GM12875 (cell line): ENCODE measurements around the gene ARHGEF10L.
"Not testable (repeated sequence)": the region's sequence is repeated elsewhere in the genome, so short reads cannot be mapped to it uniquely, and the experiment has no call there.

Experiments
- H3K4me3 ChIP-seq: one replicate; pipeline ENCODE4 v1.5.1; 2011; ENCODE audit warnings: low read depth, low read length, control low read depth
- TF ChIP-seq, protein P1 (sequence below): IDR thresholded peaks from 2 replicates; pipeline ENCODE4 v1.5.1; 2011; ENCODE audit warnings: low read depth, mild to moderate bottlenecking, control low read depth, inconsistent platforms, low read length, moderate library complexity, borderline replicate concordance; ENCODE audit not compliant: insufficient read depth

ARHGEF10L gene, protein sequence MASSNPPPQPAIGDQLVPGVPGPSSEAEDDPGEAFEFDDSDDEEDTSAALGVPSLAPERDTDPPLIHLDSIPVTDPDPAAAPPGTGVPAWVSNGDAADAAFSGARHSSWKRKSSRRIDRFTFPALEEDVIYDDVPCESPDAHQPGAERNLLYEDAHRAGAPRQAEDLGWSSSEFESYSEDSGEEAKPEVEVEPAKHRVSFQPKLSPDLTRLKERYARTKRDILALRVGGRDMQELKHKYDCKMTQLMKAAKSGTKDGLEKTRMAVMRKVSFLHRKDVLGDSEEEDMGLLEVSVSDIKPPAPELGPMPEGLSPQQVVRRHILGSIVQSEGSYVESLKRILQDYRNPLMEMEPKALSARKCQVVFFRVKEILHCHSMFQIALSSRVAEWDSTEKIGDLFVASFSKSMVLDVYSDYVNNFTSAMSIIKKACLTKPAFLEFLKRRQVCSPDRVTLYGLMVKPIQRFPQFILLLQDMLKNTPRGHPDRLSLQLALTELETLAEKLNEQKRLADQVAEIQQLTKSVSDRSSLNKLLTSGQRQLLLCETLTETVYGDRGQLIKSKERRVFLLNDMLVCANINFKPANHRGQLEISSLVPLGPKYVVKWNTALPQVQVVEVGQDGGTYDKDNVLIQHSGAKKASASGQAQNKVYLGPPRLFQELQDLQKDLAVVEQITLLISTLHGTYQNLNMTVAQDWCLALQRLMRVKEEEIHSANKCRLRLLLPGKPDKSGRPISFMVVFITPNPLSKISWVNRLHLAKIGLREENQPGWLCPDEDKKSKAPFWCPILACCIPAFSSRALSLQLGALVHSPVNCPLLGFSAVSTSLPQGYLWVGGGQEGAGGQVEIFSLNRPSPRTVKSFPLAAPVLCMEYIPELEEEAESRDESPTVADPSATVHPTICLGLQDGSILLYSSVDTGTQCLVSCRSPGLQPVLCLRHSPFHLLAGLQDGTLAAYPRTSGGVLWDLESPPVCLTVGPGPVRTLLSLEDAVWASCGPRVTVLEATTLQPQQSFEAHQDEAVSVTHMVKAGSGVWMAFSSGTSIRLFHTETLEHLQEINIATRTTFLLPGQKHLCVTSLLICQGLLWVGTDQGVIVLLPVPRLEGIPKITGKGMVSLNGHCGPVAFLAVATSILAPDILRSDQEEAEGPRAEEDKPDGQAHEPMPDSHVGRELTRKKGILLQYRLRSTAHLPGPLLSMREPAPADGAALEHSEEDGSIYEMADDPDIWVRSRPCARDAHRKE (N-terminal part only)

DNA sequence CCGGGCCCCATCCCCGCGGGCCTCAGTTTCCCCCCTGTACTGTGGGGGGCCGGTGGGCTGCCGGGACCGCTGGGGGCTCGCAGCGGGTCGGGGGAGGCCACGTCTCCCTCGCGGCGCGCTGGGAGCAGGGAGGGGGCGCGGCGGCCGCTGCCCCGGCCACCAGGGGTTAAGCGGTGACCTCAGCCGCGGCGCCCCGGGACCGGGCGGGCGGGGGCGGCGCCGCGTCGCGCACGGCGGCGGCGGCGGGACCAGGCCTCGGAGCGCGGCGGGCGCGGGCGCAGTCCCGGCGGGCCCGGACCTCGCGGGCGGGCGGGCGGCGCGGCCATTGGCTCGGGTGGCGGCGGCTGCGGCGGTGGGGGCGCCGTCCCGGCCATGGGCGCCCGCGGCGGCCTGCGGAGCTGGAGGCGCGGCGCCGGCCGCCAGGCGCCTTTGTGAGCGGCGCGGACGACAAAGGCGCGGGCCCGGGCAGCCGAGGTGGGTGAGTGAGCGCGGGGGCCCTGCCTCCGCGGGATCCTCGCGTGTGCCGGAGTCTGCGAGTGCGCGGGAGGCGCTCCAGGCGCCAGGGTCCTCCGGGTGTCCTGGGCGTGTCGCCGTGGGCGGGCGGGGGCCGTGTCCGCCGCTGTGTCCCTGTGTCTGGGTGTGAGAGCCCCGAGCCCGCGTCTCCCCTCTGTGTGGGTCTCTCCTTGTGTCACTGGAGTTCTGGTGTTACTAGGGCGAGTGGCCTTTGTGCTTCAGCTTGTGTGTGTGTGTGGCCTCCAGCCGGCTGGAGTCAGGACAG is at the start of gene ARHGEF10L:
TSS of gene ARHGEF10L (plus strand) at position 222 of the 778 bp plus-strand sequence. CDS start 40,898 bp downstream, outside the sequence.
- TF ChIP-seq, protein P1, sequence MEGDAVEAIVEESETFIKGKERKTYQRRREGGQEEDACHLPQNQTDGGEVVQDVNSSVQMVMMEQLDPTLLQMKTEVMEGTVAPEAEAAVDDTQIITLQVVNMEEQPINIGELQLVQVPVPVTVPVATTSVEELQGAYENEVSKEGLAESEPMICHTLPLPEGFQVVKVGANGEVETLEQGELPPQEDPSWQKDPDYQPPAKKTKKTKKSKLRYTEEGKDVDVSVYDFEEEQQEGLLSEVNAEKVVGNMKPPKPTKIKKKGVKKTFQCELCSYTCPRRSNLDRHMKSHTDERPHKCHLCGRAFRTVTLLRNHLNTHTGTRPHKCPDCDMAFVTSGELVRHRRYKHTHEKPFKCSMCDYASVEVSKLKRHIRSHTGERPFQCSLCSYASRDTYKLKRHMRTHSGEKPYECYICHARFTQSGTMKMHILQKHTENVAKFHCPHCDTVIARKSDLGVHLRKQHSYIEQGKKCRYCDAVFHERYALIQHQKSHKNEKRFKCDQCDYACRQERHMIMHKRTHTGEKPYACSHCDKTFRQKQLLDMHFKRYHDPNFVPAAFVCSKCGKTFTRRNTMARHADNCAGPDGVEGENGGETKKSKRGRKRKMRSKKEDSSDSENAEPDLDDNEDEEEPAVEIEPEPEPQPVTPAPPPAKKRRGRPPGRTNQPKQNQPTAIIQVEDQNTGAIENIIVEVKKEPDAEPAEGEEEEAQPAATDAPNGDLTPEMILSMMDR, result no peak
- H3K4me3 ChIP-seq, result no peak within 1 kb of the TSS

DNA sequence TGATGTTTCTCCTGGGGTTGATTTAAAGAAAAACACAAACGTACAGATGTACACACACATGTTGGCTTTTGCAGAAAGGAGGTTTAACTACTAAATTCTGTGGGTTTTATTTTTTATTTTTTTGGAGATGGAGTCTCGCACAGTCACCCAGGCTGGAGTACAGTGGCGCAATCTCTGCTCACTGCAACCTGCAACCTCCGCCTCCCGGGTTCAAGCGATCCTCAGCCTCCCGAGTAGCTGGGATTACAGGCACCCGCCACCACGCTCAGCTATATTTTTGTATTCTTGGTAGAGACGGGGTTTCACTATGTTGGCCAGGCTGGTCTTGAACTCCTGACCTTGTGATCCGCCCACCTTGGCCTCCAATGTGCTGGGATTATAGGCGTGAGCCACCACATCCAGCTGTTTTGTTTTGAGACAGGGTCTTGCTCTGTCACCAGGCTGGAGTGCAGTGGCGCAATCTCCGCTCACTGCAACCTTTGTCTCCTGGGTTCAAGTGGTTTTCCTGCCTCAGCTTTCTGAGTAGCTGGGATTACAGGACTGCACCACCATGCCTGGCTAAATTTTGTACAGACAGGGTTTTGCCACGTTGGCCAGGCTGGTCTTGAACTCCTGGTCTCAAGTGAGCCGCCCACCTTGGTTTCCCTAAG is 49.6 kb upstream of the ARHGEF10L start:
- not testable (repeated sequence) for H3K4me3 ChIP-seq

DNA sequence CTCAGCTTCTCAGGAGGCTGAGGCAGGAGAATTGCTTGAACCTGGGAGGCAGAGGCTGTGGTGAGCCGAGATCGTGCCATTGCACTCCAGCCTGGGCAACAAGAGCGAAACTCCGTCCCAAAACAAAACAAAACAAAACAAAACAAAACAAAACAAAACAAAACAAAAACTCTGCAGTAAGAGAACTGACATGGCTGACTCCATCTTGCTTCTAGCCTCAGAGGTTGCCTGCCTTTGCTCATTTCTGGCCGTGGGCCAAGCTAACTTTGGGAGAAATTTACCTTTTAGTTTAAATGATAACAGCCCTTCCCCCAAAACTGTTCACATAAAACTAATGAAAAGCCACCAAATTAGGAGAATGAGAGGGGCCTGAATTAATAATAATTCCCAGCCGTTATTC is 48.8 kb upstream of the ARHGEF10L start:
- H3K4me3 ChIP-seq, result not testable (repeated sequence)

DNA sequence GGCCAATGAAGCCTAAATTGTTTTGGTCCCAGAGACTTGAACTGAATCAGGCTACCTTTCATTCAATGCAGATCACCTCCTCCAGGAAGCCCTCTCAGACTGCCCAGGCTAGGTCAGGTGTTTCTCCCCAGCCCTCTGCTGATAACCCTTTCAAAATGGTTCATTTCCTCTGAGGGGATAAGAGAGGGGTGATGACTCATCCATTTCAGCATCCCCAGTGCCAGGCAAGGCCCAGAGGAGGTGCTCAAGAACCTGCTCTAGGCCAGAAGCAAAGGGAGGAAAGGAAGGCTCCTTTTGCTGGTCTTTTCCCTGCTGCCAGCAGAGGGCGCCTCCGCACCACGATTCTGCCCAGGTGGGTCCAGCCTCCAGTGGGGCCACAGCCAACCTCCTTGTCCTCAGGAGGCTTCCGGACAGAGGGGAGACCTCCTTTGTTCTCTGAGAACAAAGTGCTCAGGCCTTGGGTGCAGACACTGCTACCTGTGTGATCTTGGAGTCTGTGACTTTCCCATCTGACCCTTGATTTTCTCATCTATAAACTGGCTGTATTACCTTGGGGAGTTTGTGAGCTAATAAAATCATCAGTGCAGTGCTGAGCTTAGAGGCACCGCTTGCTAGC is 45.3 kb upstream of the ARHGEF10L start:
- H3K4me3 ChIP-seq, result no peak overlapping the region
- TF ChIP-seq, protein P1, result peak; percentile 91

DNA sequence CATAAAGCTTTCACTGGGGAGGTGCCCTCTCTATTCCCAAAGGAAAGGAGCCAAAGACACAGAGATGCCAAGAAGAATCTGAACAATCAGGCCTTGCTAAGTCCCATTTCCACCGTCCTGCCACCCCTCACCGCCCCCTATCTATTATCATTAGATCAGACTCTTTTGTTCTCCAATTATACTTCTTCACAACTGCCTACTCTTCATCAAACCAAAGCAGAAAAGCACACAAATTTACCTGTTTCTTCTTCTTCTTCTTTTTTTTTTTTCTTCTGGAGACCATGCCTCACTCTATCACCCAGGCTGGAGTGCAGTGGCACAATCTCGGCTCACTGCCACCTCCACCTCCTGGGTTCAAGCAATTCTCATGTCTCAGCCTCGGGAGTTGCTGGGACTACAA is 43.1 kb upstream of the ARHGEF10L start:
- no peak overlapping the region for H3K4me3 ChIP-seq
- TF ChIP-seq, protein P1, result no peak

DNA sequence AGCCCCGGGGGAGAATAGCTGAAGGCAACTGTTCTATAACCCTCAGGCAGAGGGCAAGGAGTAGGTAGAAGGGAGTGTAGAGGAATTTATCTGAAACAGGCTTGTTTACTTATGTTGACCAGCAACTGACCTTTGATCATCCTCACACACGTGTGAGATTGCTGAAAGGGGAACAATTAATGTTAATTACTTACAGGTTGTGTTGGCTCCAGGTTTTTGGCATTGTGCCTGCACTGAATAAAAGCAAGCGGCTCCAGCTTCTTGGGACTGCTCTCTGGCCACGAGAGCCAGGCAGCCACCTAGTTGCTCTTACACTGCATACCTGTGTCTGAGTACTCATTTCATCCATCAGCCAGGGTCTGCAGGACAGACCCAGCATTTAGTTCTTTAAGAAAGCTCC is 41.3 kb upstream of the ARHGEF10L start:
- H3K4me3 ChIP-seq, result no peak overlapping the region
- TF ChIP-seq, protein P1, result no peak

DNA sequence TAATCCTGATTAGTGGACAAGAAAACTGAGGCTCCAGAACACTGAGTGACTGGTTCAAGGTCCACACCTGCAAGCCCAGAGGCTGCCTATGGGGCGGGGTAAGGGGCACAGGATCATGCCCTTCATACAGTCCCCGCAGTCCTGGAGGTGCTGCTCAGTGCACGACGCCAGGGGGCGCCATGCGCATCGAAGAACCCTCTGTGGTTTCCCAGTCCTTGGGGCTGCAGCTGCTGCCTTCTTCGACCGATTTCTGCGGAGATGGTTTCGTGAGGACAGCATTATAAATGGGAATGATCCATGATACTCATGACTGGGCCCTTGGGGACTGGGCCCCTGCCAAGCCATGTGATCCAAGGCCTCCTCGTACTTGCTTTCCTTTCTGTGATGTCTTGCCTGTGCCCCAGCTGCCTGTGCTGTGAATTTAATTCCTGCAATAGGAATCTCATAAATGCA is 37.1 kb upstream of the ARHGEF10L start:
- H3K4me3 ChIP-seq, result no peak overlapping the region
- TF ChIP-seq, protein P1, result peak; percentile 90
